GM19463 (cell line): ENCODE data around the gene PFKFB2.

ENCODE experiments used
- ATAC-seq: cut with Tn5 transposase; IDR thresholded peaks from one replicate; pipeline ENCODE4 v1.9.1; 2021; ENCODE audit warnings: mild to moderate bottlenecking, moderate library complexity; ENCODE audit not compliant: unreplicated experiment

Gene PFKFB2

DNA sequence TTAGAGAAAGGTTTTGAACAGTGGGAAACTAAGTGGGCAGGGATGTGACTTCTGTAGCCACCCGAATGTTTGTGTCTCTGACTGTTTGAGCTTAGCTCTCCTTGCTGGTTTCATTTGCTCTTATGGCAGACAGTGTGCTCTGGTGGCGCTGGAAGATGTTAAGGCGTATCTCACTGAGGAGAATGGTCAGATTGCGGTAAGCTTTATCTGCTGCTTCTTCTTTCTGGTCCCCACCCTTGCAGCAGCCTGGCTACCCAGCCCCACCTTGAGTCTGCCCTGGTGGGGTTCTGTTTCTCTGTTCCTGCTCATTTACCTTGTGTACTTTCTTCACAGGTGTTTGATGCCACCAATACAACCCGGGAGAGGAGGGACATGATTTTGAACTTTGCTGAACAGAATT, 9.9 kb downstream of the PFKFB2 start:
- no peak for ATAC-seq

DNA sequence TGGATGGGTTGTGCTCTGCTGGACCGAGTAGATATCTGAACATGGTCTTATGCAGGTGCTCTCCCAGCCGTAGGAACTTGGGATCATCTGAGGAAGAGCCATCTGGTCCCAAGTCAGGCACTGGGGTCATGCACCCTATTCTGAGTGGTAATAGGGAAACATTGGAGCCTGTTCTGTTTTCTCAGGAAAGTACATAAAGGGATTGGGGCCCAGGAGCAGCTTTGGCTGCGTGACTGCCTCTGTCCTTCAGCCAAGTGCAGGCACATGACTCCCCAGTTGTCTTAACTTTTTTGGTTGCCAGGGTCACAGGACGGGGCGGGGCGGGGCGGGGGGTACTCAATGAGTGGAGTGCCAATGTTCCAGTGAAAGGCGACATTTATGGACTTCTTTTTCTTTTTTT, 11.5 kb downstream of the PFKFB2 start:
- no peak for ATAC-seq

DNA sequence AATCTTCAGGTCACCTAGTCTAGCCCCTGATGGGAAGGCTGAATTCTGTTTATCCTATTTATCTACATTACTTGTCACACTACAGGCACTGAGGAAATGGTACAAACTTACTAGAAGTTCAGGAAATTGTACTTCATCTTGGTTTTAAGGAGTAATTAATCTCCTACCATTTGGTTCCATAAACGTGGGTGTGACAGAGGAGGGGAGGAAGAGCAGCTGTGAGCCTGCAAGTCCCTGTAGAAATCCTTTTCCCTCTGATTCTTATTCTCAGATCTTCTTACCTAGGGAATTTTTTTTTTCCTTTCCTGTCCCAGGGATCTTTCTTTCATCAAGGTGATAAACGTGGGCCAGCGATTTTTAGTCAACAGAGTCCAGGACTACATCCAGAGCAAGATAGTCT, 14.1 kb downstream of the PFKFB2 start:
- ATAC-seq = no peak

DNA sequence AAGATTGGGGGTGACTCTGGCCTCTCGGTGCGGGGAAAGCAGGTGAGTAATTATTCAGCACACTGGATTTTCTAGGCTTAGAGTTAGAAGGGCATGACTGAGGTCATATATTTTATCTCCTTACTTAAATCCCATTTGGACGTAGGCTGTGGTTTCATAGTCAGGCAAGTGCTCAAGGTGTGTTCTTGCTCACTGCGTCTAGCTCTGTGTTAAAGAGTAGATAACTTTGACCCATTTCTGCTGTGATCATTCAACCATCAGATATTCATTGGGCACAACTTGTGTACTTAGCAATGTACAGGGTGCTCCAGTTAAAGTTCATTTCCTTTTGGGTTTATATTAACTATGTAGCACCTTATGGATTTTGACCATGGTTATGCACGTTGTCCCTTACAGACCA, 14.6 kb downstream of the PFKFB2 start:
- no peak for ATAC-seq

DNA sequence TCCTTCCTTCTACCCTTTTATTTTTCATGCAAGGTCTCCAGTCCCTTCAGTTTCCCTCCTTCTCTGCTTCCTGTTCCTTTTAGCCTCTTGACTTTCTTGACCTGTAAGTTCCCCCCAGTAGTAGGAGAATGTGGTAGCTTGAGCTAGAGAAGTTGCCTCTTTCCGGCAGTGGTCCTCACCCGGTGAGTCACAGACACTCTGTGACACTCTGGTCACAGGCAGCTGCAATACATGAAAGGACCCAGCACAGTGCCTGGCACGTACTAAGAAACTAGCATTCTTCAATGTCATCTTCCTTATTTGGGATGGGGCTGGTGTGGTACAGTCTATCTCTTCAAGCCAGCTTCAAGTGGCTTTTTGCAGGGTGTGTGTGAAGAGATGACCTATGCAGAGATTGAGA, 16.0 kb downstream of the PFKFB2 start:
- ATAC-seq = no peak

DNA sequence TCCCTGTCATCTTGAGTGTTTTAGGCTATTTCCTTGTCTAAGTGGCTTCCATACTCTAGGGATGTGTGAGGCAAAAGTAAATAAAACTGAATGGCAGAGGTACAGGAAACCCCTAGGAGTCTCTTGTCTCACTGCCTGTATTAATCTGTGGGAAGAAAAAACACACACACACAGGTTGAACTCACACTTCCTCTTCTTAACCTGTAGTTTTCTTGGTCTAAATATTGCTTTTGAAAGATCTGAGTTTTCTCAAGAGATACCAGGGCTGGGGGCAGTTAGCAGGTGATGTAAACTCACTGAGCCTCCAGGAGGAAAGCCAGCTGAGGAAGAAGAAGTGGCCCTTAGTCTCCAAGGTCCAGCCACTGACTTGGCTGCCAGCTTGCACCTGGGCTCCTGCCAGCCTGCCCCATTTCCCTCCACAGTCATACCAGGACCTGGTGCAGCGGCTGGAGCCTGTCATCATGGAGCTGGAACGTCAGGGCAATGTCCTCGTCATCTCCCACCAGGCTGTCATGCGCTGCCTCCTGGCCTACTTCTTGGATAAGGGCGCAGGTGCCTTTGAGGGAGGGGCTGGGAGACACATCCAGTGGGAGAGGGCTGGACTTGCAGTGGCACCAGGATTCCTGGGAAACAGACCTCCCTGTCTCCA, 16.9 kb downstream of the PFKFB2 start:
- no peak for ATAC-seq

DNA sequence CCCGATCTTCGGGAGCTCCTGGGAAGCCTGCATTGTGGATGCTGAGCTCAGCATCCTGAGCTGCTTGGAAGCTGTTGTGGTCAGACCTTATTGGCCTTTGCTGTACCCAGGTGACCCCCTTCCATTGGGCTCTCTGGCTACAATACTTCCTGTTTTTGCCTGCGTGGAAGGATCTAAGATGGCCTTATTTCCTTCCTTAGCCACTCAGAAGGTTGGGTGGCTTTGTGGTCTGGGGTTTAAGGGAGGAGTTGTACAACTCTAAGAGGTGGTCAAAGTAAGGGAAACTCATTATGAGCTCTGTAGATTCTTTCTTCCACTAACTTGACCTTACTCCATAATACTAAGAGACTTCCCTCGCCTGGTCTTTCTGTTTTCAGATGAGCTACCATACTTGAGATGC, 17.7 kb downstream of the PFKFB2 start:
- ATAC-seq = no peak

DNA sequence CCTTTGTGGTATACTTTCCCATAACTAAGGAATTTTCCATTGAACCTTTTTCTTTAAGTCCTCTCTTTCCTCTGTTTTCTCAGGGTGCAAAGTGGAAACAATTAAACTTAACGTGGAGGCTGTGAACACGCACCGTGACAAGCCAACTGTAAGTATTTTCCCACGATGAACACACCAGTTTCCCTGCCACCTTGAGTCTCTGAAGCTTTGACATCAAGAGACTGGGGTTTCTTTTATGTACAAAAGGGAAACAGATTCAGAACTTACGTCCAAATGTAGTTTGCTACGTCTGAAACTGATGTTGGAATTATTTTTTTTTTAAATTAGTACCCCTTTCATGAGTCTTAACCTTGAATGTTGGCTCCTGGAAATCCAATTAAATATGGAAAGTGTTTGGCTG, 18.4 kb downstream of the PFKFB2 start:
- ATAC-seq = no peak

DNA sequence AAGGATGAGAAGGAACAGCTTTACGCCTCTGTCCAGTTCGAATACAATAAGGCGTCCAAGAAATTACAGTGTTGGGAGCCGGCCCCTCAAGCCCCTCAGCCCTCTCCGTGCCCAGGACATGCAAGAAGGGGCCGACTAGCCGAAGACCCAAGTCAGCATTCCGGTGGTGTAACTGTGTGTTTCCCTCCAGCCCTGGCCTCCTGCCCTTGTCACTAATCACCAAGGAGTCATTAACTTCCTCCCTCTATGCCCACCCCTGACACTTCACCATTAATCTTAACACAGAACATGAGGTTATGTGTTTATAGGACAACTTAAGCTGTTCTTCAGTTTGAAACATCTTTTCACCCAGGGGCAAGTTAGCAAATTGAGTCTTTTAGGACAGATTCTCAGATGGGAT, 19.2 kb downstream of the PFKFB2 start:
- no peak for ATAC-seq

DNA sequence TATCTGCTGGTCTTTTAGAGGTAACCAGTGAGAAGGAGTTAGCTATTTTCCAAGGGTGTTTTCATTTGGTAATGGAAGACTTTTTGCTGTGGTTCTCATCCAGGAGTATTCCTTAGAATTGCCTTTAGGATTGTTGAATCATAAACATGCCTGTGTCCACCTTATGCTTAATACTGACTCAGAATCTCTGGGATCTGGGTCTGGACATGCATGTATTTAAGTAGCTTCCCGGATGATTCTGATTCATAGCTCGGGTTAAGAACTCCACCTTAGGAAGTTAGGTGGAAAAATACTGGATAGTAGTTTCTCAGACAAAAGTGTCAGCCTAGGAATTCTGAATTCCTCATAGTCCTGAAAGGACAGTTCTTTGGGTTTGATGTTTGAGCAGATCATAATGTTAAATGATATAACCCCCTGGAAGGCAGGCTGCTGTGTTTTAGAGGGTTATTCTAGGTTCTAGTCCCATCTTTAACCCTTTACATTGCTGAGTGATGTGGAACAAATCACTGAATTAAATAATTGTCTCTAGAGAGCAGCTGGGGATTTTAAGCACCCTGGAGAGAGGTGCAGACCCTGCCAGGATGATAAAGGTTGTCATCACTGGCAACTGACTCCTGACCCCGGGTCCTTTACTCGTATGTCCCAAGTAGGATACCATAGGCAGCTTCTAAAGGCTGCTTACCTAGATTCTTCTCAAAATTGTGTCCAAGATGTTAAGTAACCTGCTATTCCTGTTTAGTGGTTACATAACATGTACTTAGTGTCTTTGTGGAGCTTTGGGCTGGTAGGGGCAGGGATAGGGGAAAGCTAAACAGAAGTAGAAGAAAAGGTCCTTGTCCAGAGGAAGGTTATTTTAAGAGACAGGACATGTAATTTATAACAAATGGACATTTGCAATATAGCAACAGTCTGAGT, 21.1 kb downstream of the PFKFB2 start:
- ATAC-seq = no peak

DNA sequence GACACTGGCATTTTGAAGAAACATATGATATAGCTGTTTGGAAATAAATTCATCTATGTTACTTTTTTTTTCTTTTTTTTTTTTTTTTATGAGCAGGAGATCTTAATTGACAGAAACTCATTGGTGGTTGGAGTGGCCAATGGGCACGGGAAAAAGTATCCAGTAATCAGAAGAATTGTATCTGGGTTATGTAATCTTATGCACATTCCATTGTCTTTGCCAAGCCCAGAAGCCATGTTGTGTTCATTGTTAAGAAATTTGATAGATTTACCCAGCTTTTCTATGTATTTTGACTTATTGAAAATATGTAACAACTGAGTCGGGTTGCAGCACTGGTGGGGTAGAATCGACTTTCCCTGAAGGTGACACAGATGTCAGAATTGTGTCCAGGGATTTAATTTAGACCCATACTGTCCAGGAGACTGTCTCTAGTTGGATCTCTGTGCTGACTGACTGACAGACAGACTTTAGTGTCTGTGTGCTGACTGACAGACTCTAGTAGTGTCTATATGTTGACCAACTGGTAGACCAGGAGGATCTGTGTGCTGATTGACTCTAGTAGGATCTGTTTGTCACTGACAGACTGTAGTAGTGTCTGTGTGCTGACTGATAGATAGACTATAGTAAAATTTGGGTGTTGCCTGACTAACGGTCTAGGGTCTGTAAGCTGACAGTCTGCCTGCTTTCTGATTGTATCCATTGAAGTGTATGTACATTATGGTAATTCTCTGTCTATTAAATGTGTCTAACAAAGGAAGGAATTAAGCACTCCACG, 23.3 kb downstream of the PFKFB2 start:
- ATAC-seq = no peak

DNA sequence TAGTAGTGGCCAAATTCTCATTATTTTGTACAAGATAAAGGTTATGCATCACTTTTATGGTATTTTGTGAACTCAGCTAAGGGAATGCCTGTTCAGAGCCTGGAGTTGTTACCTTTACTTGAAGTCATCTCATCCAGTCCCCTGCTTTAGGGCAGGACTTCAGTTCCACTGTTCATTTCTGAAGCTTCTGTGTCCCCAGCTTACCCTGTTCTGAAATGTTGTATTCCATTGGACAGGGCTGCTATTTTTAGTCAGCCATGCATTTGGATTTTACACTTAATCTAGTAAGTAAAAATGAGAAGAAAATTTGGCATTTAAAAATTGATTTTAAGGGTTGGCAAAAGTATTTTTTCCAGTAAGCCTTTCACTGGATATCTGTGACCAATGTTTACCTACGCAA, 23.9 kb downstream of the PFKFB2 start:
- ATAC-seq = no peak

DNA sequence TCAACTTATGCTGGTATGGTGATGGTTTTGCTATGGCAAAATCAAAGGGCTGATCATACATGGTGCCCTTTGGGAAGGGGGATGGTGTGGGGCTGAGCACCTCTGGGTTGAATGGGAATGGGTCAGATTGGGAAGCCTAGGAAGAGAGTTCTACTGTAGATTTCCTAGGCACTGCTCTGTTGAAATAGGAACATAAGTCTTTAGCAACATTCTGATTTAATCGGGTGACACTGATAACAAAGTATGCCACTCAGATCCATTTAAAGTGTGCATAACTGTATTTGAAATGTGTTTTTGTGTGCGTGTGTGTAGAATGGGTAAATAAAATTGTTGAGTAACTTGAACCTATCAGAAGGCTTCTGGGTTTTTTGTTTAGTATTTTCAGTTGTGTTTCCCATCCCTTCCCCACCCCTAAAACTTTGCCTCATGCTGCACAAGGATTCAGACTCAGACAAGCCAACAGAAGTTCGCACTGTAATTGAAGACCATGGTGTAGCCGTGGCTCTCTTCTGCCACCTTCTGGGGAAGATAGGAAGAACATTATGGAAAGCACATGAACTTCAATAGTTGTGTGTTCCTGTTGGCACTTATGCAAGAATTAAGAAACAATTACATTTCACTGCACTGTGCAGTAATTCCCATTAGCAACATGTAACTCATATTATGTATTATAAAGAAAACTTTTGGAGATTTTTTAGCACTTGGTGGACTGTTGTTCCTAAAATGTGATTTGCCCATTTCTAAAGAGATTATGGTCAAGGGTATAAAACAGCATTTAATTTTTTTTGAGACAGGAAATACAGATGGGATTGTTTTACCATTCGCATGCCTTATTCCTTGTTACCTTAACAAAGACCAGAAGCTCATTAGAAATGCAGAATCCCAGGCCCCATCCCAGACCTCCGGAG, 24.6 kb downstream of the PFKFB2 start:
- peak; percentile 58 for ATAC-seq

DNA sequence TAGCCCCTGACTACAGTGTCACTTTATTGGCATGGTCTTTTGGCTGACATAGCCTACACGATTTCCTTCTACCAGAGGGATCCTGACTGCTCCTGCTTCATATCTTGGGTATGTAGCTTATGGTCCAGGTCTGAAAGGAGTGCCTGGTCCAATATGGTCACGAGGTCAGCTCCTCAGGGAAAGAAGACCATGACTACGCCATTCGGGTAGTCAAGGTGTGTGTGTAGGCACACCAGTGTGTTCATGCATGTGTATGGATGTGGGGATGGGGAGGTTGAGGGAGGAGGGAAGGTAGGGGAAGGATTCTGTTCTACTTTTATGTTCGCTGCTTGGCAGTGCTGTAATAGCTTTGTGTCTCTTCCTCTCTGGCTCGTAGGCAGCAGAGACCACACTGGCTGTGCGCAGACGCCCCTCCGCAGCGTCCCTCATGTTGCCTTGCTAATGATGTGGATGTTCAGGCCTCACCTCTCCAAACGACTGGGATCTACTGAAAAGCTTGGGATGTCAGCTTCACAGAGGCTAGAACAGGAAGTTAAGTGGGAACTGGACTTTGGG, 25.6 kb downstream of the PFKFB2 start:
- ATAC-seq = no peak

DNA sequence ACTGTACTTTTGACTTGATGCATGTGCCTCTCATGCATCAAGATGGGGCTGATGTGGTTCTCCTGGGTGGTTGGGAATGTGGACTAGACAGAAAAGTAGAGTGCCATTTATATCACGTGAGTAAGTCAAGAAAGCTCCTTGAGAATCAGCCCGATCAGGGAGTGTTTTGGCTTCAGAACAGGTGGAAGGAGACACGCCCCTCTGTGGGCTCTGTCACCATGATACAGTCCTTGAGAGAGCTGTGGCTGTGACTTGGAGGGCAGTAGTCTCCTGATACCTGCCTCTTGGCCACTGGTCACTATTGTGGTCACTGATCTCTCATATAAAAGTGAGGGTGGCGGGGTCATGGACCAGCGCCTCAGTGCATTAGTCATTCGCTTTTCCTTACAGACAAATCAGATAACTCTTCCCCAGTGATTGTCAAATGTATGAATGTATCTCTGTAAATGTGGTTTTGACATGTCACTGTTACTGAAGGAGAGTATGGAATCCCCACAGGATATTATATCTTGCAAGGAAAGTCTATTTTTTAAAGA, 26.7 kb downstream of the PFKFB2 start:
- no peak for ATAC-seq

DNA sequence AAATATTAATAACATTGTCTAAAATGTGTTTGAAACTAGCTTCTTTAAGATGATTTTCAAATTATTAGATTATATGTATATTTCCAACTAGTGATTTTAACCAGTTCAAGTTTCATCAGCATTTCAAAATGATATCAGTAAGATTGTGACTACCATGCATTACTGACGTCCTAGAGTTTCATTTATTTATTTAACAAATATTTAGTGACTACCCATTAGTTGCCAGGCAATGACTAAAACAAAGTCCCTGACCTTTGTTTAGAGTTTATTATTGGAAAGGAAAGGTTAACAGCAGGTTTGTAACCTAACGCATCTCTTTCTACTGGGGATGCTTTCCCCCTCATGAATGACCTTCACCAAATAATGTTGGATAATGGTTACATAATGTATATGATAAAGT, 28.0 kb downstream of the PFKFB2 start:
- ATAC-seq = no peak

DNA sequence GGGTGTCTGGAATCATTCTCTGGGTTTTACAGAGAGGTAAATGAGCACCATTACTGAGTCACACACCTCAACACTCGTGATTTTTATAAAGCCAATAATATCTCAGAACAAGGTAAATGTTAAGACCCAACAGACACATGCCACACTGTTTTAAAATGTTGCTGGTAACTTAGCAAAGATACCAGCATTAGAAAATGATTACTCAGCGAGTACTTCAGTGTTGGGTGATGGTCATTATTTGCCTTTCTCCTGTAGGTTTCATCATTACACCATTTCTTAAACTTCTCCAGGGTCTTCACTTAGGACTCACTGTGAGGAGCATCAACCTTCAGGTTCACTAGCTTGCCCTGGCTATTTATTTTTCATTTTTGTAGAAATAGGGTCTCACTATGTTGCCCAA, 28.7 kb downstream of the PFKFB2 start:
- no peak for ATAC-seq

DNA sequence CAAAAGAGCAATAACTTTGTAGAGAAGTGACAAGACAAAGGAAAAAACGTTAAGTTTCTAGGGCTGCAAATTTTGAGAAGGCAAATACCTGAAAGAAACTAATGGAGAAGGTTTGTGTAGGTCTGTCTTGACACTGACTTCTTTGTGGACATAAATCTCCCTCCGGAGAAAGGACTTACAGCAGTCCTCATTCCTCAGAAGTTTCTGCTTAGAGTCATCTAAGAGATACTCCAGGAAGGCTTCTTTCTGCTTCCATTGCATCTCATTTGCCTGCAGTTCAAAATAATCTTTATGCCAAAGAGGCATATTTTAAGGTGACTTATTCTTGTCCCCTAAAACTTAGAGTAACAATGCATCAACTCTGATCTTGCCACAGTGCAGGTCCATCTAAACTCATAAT, 31.2 kb downstream of the PFKFB2 start:
- no peak for ATAC-seq

DNA sequence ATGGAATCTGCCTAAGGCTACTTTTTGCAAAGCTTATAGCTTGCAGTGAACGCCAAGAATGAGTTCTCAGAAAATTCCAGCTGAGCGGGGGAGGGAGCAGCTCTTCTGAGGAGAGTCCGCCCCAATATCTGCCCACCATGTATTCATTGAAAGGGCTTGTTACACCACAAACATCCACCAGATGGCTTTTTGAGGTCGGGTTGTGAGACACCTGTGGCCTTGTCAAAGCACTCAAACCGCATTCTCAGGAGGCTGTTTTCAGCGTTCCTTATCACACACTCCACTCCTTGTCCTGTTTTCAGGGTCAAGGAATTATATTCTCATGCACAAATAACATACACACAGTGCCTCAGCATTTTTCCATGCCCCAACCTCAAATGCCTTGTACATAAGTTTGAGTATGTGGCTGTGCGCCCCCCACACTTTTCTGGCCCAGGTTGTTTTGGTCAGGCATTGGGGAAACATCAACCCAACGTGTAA, 31.7 kb downstream of the PFKFB2 start:
- peak; percentile 82 for ATAC-seq

DNA sequence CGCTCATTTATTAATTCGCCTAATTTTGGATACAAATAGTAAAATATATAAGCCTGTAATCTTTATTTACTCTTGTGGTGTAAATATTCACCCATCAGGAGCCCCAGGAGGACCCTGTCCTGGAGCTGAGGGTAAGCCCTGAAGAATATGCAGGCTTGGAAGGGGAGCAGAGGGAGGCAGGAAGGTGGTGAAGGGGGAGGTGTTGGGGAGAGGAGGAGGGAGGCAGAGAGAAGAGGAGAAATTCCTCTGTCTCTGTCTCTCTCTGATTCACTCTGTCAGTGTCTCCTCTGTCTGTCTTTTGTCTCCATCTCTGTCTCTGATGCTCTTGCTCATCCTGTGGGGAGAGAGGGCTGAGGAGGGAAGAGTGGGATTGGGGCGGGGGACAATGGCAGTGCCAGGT, 32.8 kb downstream of the PFKFB2 start:
- no peak for ATAC-seq
